KBM-7 (cell line): ENCODE measurements around the gene RCOR2.

Experiments used
- DNase-seq: peaks from one replicate; pipeline ENCODE4 v3.0.0-alpha.2; 2015
- in situ Hi-C: fragments of 300-500 bp; cut with MboI; formaldehyde crosslinking; loops from 2 replicates; pipeline ENCODE4 v1.14.3; 2020; ENCODE audit warnings: low sequenced_read_pairs, low pct_unique_long_range_greater_than_20kb, mixed read lengths

Gene RCOR2

DNA sequence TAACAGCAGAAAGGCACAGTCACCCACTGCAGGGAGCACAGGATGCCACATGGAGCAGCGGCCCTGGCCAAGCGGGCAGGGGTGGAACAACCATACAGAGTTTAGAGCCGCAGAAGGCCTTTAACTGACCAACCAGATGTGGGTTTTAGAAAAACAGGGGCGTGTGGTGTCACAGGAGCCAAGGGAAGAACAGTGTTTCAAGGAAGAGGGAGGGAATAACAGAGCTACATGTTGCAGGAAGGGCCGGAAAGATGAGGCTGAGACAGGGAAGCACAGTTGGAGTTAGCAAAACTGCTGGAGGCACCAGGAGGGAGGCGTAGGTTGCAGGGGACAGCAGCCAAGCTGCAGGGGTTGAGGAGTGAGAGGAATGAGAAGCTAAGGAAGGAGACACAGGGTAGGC lies 14.1 kb upstream of the RCOR2 start:
- no peak for DNase-seq
- in situ Hi-C loops, result no loop called here

DNA sequence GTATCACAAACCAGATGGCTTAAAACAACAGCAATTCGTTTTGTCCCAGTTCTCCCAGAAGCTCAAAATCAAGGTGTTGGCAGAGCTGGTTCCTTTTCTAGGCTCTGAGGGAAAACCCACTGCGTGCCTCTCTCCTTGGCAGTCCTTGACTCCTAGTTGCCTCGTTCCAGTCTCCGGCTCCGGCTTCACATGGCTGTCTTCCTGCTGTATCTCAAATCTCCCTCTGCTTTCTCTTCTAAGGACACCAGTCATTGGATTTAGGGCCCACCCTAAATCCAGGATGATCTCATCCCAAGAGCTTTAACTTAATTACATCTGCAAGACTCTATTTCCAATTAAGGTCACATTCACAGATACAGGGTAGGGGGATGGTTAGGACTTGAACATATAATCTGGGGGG lies 12.7 kb upstream of the RCOR2 start:
- DNase-seq, result no peak
- in situ Hi-C loops, result no loop called here

DNA sequence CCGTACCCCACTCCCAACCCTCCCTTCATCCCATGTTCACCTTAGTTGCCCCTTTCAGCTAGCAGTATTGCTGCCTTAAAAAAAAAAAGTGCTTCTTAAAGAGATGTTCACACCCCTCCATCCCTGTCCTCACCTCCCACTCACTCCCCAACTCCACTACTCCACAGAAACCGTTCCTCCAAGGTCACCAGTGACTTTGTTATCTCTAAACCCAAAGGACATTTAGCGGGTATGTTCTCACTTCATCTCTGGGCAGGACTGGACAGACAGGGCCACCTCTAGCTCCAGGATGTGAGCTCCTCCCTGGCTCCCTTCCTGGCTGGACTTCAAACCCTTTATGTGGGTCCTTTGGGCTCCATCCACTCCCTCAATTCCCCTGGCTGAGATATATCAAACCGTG lies 6.4 kb upstream of the RCOR2 start:
- no peak for DNase-seq

DNA sequence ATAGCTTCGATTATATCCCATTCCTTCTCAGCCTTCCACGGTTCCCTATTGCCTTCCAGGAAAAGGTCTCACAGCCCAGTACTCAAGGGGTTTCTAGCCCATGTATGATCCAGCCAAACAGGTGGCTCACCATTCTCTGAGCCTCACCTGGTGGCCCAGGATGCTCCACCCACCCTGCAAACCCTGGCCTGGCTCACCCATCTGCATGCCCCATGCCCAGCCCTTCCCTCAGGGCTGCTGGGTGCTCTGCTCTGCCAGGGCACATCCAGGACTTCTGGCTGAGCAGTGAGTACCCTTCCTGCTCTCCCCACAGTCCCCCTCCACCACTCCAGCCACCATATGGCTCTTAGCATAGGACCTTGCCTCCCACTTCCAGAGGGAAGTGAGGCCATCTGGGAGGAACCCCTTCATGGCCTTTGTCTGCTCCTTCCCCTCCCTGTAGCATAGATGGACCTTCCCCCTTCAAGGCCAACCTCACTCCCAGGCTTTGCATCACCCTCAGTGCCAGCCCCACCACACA lies 5.8 kb upstream of the RCOR2 start:
- no peak for DNase-seq
- in situ Hi-C loops, result no loop called here

More for the DNA sequence above, 6.4 kb upstream of the RCOR2 start:
- in situ Hi-C loops, result no loop called here

DNA sequence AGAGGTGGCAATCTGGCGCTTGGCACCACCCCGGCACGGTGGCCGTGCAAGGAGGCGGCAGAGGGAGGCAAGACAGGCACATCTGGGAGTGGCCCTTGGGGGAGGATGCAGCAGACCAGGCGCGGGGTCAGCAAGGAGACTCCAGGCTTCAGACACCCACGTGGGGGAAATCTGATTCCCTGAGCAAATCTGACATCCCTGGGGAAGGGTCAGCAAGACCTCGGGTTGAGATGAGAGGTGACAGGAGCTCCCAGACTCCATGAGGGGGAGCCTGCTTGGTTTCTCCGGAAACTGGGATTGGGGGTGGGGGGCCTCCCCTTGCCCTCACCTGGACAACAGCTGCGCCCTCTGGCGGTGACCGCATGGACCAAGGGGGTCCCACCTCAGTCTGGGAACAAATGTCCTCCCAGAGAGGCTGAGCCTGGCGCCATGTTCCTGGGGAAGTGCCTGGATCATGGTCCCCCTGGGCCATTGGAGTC lies 4.0 kb upstream of the RCOR2 start:
- no peak for DNase-seq
- in situ Hi-C loops, result no loop called here

DNA sequence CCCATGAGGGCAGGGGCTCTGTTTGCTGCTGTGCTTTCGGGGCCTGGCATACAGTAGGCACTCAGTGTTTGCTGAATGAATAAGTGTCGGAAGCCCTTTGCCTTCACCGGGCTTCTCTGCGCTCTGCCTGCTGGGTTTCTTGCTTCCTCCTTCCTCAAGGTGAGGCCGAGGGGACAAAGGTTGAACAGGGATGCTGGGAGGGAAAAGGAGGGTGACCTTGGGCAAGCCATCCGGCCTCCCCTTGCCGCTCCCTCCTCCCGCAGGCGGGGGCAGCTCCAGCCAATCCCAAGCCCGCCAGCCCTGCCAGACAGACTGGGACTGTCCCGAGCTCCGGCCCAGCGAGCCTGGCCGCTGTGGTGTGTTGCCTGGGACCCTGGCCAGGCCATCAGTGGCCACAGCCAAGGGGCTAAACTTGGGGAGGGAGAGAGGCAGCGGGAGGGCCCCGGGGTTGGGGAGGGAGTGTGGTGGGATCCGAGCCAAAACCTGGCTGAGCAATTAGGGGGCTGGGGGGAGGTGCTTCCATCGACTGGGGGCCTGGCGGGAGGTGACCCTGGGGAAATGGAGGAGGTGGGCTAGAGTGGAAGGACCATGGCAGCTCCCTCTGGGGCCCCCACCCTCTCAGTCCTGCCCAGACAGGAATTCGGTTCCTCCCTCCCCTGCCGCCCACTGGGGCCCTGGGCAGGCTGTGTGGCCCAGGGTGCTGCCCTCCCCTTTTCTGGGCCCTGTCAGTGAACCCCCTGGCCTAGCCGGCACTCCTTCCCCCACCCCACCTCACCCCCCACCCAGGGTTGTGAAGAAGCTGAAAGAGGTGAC lies 3.4 kb upstream of the RCOR2 start:
- in situ Hi-C loops, result no loop called here
- DNase-seq, result no peak

DNA sequence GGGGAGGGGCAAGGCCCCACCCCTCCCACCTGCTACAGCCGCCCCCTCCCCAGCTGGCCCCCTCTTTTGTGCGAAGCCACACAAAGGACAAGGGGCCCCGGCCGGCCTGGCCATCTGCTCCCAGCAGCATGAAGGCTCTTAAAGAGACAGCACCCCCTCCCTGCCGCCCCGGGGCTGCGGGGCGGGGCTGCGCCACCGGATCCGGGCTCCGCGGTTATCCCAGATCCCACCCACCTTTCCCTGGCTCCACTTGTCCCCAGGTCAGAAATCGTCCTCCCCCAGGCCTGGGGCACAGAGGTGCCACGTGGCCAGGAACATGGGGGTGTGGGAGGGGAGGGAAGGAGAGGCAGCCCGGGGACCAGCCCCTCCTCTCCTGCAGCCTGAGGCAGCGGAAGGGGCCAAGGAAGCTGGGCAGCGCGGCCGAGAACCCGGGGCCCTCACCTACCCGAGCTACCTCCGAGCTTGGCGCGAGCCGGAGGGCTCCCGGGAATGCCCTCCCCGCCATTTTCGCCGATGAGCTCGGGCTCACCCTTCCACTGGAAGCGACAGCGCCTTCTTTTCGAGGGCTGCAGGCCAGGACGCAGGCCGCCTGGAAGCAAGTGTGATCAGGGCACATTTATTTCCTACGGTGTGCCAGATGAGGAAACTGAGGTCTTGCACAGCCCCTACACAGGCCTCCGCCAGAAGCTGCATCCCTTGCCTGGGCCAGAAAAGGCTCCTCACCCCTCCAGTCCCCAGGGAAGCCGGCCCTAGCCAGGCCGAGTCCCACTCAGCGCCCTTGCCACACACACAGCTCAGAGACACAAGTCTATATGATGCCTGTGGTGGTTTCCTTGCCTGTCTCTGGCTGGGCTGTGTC lies 2.5 kb upstream of the RCOR2 start:
- DNase-seq, result no peak
- in situ Hi-C loops, result no loop called here

DNA sequence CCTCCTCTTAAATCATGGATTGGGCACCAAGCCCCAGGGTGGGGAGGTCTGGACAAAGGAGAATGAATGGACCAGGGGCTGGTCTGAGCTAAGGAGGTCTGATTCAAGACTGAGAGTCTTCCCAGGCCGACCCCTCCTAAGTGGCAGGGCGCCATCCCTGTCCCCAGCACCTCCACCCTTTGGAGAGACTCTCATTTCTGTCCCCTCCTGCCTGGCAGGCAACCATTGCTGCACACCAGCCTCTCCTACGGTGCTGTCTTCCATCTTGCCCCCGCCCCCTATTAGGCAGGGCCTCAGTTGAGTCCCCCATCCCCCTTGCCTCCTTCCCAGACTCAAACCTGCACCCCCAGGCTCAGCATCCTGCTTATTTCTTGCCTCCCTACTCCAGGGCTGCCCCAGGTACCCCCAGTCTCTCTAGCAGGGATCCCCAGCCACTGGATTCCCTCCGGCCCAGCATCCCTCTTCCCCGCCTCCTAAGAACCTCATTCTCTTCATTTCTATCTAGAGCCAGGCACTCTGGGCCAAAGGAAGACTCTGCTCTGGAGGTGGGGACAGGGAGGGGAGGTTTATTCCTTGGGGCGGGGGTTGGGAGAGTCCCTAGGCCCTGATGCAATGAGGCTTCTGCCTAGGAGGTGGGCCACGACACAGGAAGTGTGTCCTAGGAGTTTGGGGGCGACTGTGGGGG lies 1.7 kb upstream of the RCOR2 start:
- no peak for DNase-seq

DNA sequence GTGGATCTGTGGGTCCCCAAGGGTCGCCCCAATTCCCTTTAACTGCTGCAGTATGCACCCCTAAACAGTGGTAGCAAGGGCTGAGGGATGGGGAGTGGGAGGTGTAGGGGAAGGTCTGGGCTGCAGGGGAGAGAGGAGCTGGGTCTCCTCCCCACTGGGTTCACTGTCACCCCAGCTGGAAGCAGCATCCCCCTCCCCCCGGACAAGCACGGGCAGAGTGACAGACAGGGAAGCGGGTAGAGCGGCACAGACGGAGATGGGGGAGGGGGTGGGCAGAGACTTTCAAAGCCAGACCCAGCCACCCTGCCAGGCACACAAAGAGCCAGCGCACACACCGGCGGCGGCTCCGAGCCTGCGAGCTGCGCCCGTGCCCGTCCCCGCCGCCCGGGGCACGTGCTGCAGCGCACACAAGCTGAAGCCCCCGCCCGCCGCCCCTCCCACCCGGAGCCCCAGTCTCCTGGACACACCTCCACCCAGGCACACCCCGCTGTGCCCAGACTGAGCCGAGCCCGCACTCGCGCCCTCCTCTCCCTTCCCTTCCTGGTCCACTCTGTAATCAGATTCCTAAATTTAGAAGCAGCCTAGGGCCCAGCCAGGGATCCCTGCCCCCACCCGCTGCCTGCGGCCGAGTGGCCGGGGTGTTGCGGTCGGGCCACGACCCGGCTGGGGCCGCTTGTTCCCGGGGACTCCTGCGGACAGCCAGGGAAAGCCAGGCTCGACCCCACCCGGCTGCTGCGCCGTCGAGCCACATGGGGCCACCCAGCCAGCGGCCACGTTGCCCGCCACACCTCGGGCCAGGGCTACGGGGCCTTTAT lies 935 bp upstream of the RCOR2 start:
- in situ Hi-C loops, result no loop called here
- DNase-seq, result no peak

More for the DNA sequence above, 1.7 kb upstream of the RCOR2 start:
- in situ Hi-C loops, result no loop called here

DNA sequence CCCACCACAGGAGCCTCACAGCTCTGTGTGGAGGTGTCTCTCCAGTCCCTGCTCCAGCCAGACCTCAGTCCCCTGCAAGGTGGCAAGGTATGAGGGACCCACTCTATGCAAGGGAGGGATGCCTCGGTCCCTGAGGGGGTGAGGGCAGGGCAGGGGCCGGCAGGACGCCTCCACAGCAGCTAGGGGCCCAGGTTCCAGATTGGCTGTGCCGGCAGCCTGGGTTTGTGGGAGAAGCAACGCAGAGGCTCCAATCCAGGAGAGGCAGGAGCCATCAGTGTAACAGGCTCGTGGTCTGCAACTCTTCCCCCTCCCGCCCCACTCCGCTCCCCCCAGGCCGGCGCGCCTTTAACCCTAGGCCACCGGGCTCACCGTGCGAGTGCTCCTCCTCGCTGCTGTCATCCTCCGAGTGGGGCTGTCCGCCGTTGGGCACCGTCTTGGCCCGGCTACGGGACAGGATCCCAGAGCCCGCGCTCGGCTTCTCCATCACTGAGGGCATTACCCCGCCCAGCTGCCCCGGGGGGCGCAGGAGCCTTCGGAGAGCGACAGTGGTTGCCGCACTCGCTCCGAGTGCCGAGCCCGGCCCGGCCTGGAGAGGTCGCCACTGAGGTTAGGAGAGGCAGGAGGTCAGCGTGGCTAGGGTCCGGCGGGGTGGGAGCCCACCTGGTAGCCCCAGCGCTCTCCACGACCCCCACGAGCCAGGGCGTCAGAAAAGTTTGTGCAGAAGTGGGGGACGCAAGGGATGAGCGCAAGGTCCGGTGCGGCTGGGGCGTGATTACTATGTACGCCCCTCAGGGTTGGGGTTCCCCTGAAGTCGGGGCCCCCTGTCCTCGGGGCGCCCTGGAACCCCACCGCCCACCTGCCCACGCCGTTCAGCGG lies 765 bp downstream of the RCOR2 start:
- in situ Hi-C loops, result no loop called here
- peak; percentile 71 for DNase-seq

DNA sequence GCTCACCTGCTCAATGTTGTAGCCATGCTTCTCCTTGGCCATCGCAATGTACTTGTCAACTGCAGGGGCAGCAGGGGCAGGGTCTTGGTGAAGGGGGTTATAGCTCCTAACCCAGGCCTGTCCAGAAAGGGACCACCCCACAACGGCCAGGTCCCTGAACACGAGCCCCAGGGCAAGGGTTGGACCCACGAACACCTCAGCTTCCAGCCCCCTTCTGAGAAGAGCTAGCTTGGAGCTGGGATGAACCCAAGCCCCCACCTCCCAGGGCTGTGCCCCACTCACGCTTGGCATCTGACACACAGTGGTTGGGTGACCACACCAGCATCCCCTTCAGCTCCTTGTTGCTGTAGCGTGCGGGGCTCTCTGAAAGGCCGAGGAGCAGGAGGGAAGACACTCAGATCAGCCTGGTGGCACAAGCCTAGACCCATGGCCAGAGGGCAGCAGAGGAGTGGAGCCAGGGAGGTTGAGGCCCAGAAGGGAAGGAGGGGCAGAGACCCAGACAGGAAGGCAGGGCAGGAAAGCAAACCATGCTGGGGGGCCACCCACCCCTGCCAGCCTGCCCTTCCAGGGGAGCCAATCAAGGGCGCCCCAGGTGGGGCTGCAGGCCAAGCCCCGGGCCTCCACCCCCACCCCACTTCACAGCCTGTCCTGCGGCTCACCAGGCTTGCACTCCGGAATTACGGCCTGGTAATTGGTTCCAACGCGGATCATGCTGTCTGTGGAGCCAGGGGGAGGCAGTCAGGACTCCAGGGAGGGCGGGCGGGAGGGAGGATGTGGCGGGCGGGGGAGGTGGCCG lies 1.9 kb downstream of the RCOR2 start:
- in situ Hi-C loops, result no loop called here
- no peak for DNase-seq

DNA sequence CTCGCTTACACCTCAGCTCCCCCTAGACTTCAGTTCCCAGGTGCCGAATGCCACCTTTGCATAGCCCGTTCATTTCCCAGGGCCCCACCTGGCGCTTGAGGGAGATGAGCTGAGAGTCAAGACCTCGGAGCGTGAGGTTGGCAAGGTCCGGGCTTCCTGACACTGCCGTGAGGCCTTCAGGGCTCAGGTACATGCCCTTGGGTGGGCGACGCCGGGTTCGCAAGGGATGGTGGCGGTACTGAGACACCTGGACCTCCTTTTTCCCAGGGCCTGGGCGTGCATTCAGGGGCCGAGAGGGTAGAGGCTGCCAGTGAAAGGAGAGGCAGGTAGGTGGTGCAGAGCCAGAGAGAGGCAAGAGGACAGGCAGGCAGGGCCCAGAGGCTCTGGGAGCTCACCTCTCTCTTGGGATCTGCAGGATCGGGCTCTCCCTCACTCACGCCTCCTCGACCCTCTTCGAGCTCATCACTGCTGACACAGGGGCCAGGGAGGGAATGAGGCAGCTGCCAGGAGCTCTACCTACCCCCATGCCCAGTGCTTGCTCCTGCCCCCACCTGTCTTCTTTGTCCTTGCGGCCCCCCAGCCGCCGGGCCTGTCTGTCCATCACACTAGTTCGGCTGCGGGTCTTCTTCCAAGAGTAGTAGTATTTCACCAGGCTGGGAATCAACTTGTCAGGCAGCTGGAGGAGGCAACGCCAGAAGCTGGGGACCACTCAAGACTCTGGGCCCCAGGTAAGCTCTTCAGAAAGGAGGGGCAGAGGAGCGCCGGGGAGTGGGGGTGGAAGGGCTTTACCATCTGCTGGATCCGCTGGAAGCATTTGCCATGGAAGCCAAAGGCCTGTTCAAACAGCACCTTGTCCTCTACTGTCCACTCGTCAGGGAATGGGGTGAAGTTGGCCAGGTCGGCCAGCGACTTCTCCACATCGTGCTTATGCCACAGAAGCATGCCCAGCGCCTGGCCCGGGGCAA lies 2.8 kb downstream of the RCOR2 start:
- in situ Hi-C loops, result no loop called here
- no peak for DNase-seq

DNA sequence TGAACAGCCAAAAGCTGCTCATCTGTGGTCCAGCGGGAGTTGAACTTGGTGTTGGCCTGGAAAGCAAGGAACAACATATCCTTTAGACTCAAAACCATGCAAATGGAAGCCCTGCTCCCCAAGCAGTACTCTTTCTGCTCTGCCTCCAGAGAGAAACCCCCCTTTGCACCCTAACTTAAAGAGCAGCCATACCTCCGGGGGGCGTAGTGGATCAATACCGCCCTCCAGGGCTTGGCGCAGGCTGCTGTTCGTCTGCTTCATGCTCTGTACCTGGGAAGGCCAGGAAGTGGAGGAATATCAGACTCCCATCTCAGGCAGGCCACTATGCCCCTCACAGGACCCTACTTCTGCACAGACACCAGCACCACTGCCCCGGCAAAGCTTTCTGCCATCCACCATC lies 4.3 kb downstream of the RCOR2 start:
- in situ Hi-C loops, result no loop called here
- no peak for DNase-seq

DNA sequence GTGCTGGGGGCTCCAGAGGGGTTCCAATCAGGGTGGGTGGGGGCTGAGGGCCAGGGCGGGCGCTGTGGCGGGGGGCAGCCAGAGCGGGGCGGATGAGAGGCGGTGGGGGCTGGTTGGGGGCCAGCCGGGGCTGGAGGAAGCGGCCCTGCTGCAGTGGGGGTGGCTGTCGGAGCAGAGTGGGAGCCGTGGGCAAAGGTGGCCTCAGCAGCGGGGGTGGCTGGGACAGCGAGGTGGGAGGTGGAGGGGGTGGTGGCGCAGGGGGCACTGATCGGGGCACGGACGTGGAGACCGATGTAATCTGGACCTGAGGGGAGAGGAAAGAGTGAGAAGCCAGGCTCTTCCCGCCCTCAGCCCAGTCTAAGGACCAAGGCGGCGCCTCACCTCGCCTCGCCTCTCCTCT lies 5.1 kb downstream of the RCOR2 start:
- no peak for DNase-seq
- in situ Hi-C loops, result no loop called here

DNA sequence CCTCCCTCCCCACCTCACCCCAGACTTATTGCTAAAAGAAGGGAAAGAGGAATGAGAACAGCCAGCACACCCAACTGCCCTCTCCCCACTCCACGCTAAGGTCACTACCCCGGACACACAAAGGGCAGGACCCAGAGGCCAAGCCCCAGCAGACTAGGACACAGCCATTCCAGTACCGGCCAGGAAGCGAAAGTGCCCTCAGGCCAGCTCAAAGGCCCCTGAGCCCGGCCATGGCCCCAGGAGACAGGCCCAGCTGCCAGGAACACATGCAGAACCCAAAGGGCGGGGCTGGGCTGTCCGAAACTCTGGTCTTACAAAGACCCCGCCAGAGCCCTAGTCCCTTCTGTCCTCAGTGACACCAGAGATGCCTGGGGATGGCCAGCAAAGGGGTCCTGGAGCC lies 5.5 kb downstream of the RCOR2 start:
- in situ Hi-C loops, result no loop called here
- DNase-seq, result no peak

DNA sequence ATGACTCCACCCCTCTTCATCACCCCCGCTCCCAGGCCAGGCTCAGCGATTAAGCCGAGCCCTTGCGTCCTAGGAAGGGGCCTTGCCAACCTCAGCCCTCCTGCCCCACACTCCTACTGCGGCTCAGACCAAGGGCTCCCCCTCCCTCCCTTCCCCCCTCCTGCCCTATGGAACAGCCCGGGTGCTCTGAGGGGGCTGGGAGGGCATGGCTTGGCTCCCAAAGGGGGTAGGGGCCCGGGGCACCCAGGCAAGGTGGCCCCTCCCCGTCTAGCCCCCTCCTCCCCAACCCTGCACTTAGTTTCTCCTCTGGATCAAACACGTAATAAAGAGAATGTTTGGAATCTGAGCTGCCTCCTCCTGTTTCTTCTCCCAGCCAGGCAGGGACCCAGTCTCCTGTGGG lies 6.3 kb downstream of the RCOR2 start:
- DNase-seq, result no peak
- in situ Hi-C loops, result no loop called here
